CD14-positive monocyte (primary cell): ENCODE data around the gene CFL1. TPM values are rescaled to one million over a fixed set of nuclear protein-coding genes. Genes with fewer than 3 reads are reported as not detected.

Experiments
- DNase-seq, 3 donors: peaks; one replicate each; pipeline ENCODE4 v3.0.0-alpha.2; 2011 to 2022
- H2AFZ ChIP-seq: 2 replicates; pipeline ENCODE4 v1.6.0; 2012; ENCODE audit warnings: mild to moderate bottlenecking, low read depth, low read length, inconsistent platforms; ENCODE audit not compliant: insufficient read depth, poor library complexity, severe bottlenecking
- H3K27ac ChIP-seq, 2 donors: 1 replicate in 1 of 2; 2 replicates in 1 of 2; pipeline ENCODE4 v1.5.1; 2012 to 2013; ENCODE audit warnings: low read length in 2 of 2, control low read depth in 1 of 2, inconsistent platforms in 1 of 2, low read depth in 1 of 2, mild to moderate bottlenecking in 1 of 2
- H3K27me3 ChIP-seq, 2 donors: one replicate each; pipeline versions ENCODE4 v1.6.0 to v1.6.1; 2011 to 2013; ENCODE audit warnings: low read length in 2 of 2; ENCODE audit not compliant: control insufficient read depth in 2 of 2, insufficient read depth in 2 of 2
- H3K36me3 ChIP-seq, 2 donors: replicated peaks in 1 of 2; 1 replicate in 1 of 2; 2 replicates in 1 of 2; pipeline versions ENCODE4 v1.5.1 to v1.6.1; 2012 to 2013; ENCODE audit warnings: low read length in 2 of 2, control low read depth in 1 of 2, inconsistent platforms in 1 of 2, mild to moderate bottlenecking in 1 of 2; ENCODE audit not compliant: insufficient read depth in 2 of 2, control insufficient read depth in 1 of 2
- H3K4me1 ChIP-seq, 2 donors: 1 replicate in 1 of 2; 2 replicates in 1 of 2; pipeline versions ENCODE4 v1.5.1 to v1.6.1; 2012 to 2013; ENCODE audit warnings: low read length in 2 of 2, control low read depth in 1 of 2, inconsistent platforms in 1 of 2, mild to moderate bottlenecking in 1 of 2, moderate library complexity in 1 of 2; ENCODE audit not compliant: insufficient read depth in 2 of 2, control insufficient read depth in 1 of 2
- H3K4me2 ChIP-seq: replicated peaks from 2 replicates; pipeline ENCODE3; 2012; ENCODE audit warnings: low read length, moderate library complexity, mild to moderate bottlenecking; ENCODE audit not compliant: poor library complexity, severe bottlenecking; ENCODE audit errors: extremely low read depth
- H3K4me3 ChIP-seq, 3 experiments: fragments of 200-600 bp in 1 of 3; sonication (generic) in 1 of 3; replicated peaks in 1 of 3; 1 replicate in 2 of 3; 2 replicates in 1 of 3; pipeline ENCODE4 v1.5.1; 2011 to 2013; ENCODE audit warnings: low read length in 3 of 3, mild to moderate bottlenecking in 3 of 3, control low read depth in 2 of 3, low read depth in 2 of 3, inconsistent platforms in 1 of 3, moderate library complexity in 1 of 3
- H3K79me2 ChIP-seq: 2 replicates; pipeline ENCODE4 v1.6.0; 2012; ENCODE audit warnings: mild to moderate bottlenecking, control low read depth, inconsistent platforms, low read length, moderate library complexity; ENCODE audit not compliant: insufficient read depth
- H3K9ac ChIP-seq: 2 replicates; pipeline ENCODE4 v1.6.0; 2017; ENCODE audit warnings: low read length, mild to moderate bottlenecking; ENCODE audit not compliant: insufficient read depth, poor library complexity, severe bottlenecking
- H3K9me3 ChIP-seq, 2 donors: replicated peaks in 1 of 2; 1 replicate in 1 of 2; 2 replicates in 1 of 2; pipeline versions ENCODE4 v1.5.1 to v1.6.1; 2012 to 2013; ENCODE audit warnings: low read length in 2 of 2, control low read depth in 1 of 2; ENCODE audit not compliant: control insufficient read depth in 1 of 2, insufficient read depth in 1 of 2
- H4K20me1 ChIP-seq: 2 replicates; pipeline ENCODE4 v1.6.0; 2012; ENCODE audit warnings: mild to moderate bottlenecking, low read length, control low read depth, moderate library complexity; ENCODE audit not compliant: insufficient read depth
- H3K27ac Mint-ChIP-seq, 7 donors: one replicate each; pipeline ENCODE4 v1.8.0; 2020; ENCODE audit warnings: mild to moderate bottlenecking in 7 of 7, mixed read lengths in 7 of 7, moderate library complexity in 6 of 7, inconsistent platforms in 2 of 7
- H3K27me3 Mint-ChIP-seq, 3 donors: one replicate each; pipeline ENCODE4 v1.8.0; 2021 to 2022; ENCODE audit warnings: low read depth in 3 of 3, mild to moderate bottlenecking in 3 of 3, mixed read lengths in 3 of 3, moderate library complexity in 3 of 3, inconsistent platforms in 1 of 3
- H3K36me3 Mint-ChIP-seq, 2 donors: one replicate each; pipeline ENCODE4 v1.8.0; 2020; ENCODE audit warnings: mixed read lengths in 2 of 2, inconsistent platforms in 1 of 2, mild to moderate bottlenecking in 1 of 2
- H3K4me1 Mint-ChIP-seq: one replicate; pipeline ENCODE4 v1.8.0; 2020; ENCODE audit warnings: mild to moderate bottlenecking, mixed read lengths
- H3K4me3 Mint-ChIP-seq, 2 donors: one replicate each; pipeline ENCODE4 v1.8.0; 2020; ENCODE audit warnings: mild to moderate bottlenecking in 2 of 2, mixed read lengths in 2 of 2, moderate library complexity in 1 of 2
- H3K9me3 Mint-ChIP-seq, 7 donors: one replicate each; pipeline ENCODE4 v1.8.0; 2020 to 2022; ENCODE audit warnings: mixed read lengths in 7 of 7, mild to moderate bottlenecking in 6 of 7, moderate library complexity in 6 of 7, inconsistent platforms in 2 of 7
- CTCF ChIP-seq: fragments of 200-600 bp; IDR thresholded peaks from one replicate; pipeline ENCODE4 v1.8.0; 2022; ENCODE audit warnings: antibody characterized with exemption, mild to moderate bottlenecking
- WGBS: methylation state at CpG from one replicate; pipeline ENCODE4 v1.1.5; 2013; ENCODE audit warnings: missing lambda C conversion rate; ENCODE audit not compliant: insufficient coverage; 5-methylcytosine and 5-hydroxymethylcytosine counted together
- intact Hi-C, 2 donors: fragments of 100-400 bp; cut with micrococcal nuclease; formaldehyde crosslinking; loops; one replicate each; pipeline versions ENCODE4 v1.15.0 to v1.15.1; 2023
- polyA plus RNA-seq, 3 donors: library from polyadenylated mRNA; depleted of rRNA in 1 of 3; unstranded in 2 of 3; stranded (reverse) in 1 of 3; fragments of 300-500 nt in 2 of 3; fragments of >200 nt in 1 of 3; fragmentation: Illumina TruSeq in 2 of 3; gene quantifications; 1 replicate in 2 of 3; 2 replicates in 1 of 3; pipeline ENCODE4 v1.2.3, GENCODE V29; 2012 to 2021

Gene CFL1
- polyA plus RNA-seq, 3 donors = 1,281 to 2,233 (median 1,889) TPM

GRCh38 chr11:65883786-65884715 lies 26.1 kb upstream of the CFL1 start:
- Histone ChIP-seq H3K9ac (no peak overlapping the region), H2AFZ (no peak overlapping the region), H3K27me3 (no peaks in the 10 kb centered on the region), H3K4me3 (no peak overlapping the region), H3K27ac (no peak overlapping the region), H4K20me1 (peaks cover 15% of the 10 kb centered on the region), H3K9me3 (no peaks in the 10 kb centered on the region), H3K4me1 (peaks cover 28 to 49% of the 10 kb centered on the region in 2 donors), H3K36me3 (peaks cover 36 to 46% of the 10 kb centered on the region in 2 donors), H3K79me2 (peaks cover 22% of the 10 kb centered on the region), H3K4me2 (no peak overlapping the region)
- peak overlapping the region in 5 of 7 donors; percentile 54 to 79 (median 71) for H3K27ac Mint-ChIP-seq
- H3K4me3 Mint-ChIP-seq = no peak overlapping the region
- peaks cover 42% of the 10 kb centered on the region for H3K4me1 Mint-ChIP-seq
- WGBS = 93% methylated on average over 22 of the region's 28 CpGs
- H3K9me3 Mint-ChIP-seq = peaks cover 0 to 2% (median 0%) of the 10 kb centered on the region in 7 donors
- TF ChIP-seq CTCF = no peak
- peaks cover 44 to 56% of the 10 kb centered on the region in 2 donors for H3K36me3 Mint-ChIP-seq
- intact Hi-C loops = loop anchor here (1.0 to 5.0 kb wide), 2 partner anchors 103 to 105 kb away; no protein-coding TSS in a partner anchor
- DNase-seq = no peak
- H3K27me3 Mint-ChIP-seq = no peaks in the 10 kb centered on the region

- no peak overlapping the region for H3K4me2 ChIP-seq
- peaks cover 23 to 43% of the 10 kb centered on the region in 2 donors for H3K4me1 ChIP-seq
- Mint-ChIP-seq H3K27me3 (peaks cover 0 to 2% (median 0%) of the 10 kb centered on the region in 3 donors), H3K36me3 (peaks cover 44 to 56% of the 10 kb centered on the region in 2 donors), H3K4me1 (peaks cover 40% of the 10 kb centered on the region), H3K27ac (peak overlapping the region in 1 of 7 donors; percentile 25), H3K9me3 (peaks cover 0 to 2% (median 0%) of the 10 kb centered on the region in 7 donors), H3K4me3 (no peak overlapping the region)
- no peaks in the 10 kb centered on the region for H3K9me3 ChIP-seq
- no peak for DNase-seq
- H2AFZ ChIP-seq = no peak overlapping the region
- TF ChIP-seq CTCF = no peak
- no peaks in the 10 kb centered on the region for H3K27me3 ChIP-seq
- no peak overlapping the region for H3K9ac ChIP-seq
- no peak overlapping the region for H3K27ac ChIP-seq
- WGBS = 92% methylated on average over 7 of the region's 13 CpGs
- peaks cover 36 to 46% of the 10 kb centered on the region in 2 donors for H3K36me3 ChIP-seq
- peaks cover 15% of the 10 kb centered on the region for H4K20me1 ChIP-seq
- H3K79me2 ChIP-seq = peaks cover 22% of the 10 kb centered on the region
- no peak overlapping the region for H3K4me3 ChIP-seq
- intact Hi-C loops = loop anchor here in 1 of 2 donors (5.0 kb wide), 1 partner anchor 104 kb away; no protein-coding TSS in a partner anchor
These were observed 25.2 kb upstream of the CFL1 start for GRCh38 chr11:65883058-65883761.
